SK-N-SH (cell line): ENCODE data around the gene RAB22A.

ENCODE experiments used
- CTCF ChIP-seq: fragments of 200-600 bp; sonication (generic); IDR thresholded peaks from 2 replicates; pipeline ENCODE4 v1.6.1; 2017; ENCODE audit warnings: antibody characterized with exemption, mild to moderate bottlenecking, moderate library complexity
- FOXJ3 ChIP-seq: sonication (generic); formaldehyde crosslinking; IDR thresholded peaks from 2 replicates; pipeline ENCODE4 v1.5.1; 2020; ENCODE audit warnings: mild to moderate bottlenecking, missing genetic modification reagents
- POLR2AphosphoS5 ChIP-seq: IDR thresholded peaks from 2 replicates; pipeline ENCODE4 v1.6.1; 2012; ENCODE audit warnings: low read depth, low read length
- SMC3 ChIP-seq: IDR thresholded peaks from 2 replicates; pipeline ENCODE4 v1.6.1; 2012; ENCODE audit warnings: low read depth, low read length, improper control_type of control experiment

DNA sequence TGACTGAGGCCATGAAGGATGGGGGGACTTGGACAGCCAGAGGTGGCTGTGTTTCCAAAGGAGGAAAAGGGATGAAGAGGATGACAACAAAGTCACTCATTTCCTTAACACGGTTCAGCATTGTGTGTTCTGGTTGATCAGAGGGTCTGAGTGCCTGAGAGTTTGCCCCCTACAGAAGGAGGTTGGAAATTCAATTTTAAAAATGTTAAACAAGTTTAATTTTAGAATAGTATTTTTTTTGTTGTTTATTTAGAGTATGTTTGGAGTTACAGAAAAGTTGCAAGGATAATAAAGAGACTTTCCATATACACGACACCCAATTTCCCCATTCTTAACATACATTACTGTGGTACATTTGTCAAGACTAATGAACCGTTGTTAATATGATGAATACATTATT lies 69.2 kb downstream of the RAB22A start:
- TF ChIP-seq CTCF: peak; percentile 20; the same call in 1 of the 2 replicates
- TF ChIP-seq POLR2AphosphoS5: no peak
- TF ChIP-seq SMC3: no peak
- TF ChIP-seq FOXJ3: no peak
